ENCODE data around the gene LTBP4. TPM values are rescaled to one million over a fixed set of nuclear protein-coding genes. Genes with fewer than 3 reads are reported as not detected.

LTBP4 gene
- total RNA-seq, 6 experiments from 2014 or later, result 19.3 to 40.8 (median 34.4) TPM

DNA sequence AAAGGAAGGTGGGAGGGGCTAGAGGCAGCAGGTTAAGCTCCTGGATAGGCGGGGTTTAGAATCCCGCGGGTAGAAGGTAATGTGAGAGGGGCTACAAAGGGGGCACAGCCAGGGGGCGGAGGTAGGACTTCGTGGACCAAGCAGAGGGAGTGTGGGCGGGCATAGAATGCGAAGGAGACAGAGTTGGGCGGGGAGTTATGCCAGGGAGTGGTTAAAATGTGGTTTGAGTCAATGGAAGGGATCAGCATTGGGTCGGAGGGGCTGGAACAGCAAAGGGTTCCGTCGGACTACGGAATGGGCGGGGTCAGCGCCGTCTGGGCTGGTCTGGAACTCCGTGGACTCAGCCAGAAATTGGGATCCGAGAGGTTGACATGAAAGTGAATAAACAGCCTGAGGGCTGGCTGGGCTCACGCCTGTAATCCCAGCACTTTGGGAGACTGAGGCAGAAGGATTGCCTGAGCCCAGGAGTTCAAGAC, 3.0 kb downstream of the LTBP4 start:
- Histone ChIP-seq H3K4me3 (peak overlapping the region in 2 of 3 donors; percentile 22 to 40), H3K4me1 (peaks cover 0 to 30% (median 0%) of the 10 kb centered on the region in 4 donors), H3K27ac (peak overlapping the region in 1 of 3 donors; percentile 57), H3K9me3 (no peaks in the 10 kb centered on the region), H3K36me3 (no peaks in the 10 kb centered on the region), H3K27me3 (peaks cover 0 to 10% of the 10 kb centered on the region in 2 donors)
- DNase-seq, result no peak
- 0% methylated on average over 16 of the region's 18 CpGs for WGBS (ENCODE audit: insufficient coverage, low coverage, low lambda C conversion rate, missing lambda C conversion rate)
- no peak for ATAC-seq
- TF ChIP-seq, protein P1, sequence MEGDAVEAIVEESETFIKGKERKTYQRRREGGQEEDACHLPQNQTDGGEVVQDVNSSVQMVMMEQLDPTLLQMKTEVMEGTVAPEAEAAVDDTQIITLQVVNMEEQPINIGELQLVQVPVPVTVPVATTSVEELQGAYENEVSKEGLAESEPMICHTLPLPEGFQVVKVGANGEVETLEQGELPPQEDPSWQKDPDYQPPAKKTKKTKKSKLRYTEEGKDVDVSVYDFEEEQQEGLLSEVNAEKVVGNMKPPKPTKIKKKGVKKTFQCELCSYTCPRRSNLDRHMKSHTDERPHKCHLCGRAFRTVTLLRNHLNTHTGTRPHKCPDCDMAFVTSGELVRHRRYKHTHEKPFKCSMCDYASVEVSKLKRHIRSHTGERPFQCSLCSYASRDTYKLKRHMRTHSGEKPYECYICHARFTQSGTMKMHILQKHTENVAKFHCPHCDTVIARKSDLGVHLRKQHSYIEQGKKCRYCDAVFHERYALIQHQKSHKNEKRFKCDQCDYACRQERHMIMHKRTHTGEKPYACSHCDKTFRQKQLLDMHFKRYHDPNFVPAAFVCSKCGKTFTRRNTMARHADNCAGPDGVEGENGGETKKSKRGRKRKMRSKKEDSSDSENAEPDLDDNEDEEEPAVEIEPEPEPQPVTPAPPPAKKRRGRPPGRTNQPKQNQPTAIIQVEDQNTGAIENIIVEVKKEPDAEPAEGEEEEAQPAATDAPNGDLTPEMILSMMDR (IDR thresholded peaks at IDR 0.05), result no peak
- TF ChIP-seq POLR2A (IDR thresholded peaks at IDR 0.05), result no peak
- intact Hi-C loops (cut with DNase I), result no loop called here

- Histone ChIP-seq H3K27ac (no peak overlapping the region), H3K36me3 (no peaks in the 10 kb centered on the region), H3K4me3 (peak overlapping the region; percentile 38 to 48 (median 41)), H3K9me3 (no peaks in the 10 kb centered on the region), H3K27me3 (peaks cover 0 to 11% of the 10 kb centered on the region in 2 donors), H3K4me1 (peaks cover 0 to 35% (median 0%) of the 10 kb centered on the region in 4 donors)
- TF ChIP-seq, protein P1 (IDR thresholded peaks at IDR 0.05), result no peak
- TF ChIP-seq POLR2A (IDR thresholded peaks at IDR 0.05), result no peak
- WGBS (ENCODE audit: insufficient coverage, low coverage, low lambda C conversion rate, missing lambda C conversion rate), result 14% methylated on average over 2 of the region's 29 CpGs
- DNase-seq (no peak), ATAC-seq (no peak)
- intact Hi-C loops (cut with DNase I), result no loop called here
These were observed 3.6 kb downstream of the LTBP4 start for GRCh38 chr19:40604647-40605215.

DNA sequence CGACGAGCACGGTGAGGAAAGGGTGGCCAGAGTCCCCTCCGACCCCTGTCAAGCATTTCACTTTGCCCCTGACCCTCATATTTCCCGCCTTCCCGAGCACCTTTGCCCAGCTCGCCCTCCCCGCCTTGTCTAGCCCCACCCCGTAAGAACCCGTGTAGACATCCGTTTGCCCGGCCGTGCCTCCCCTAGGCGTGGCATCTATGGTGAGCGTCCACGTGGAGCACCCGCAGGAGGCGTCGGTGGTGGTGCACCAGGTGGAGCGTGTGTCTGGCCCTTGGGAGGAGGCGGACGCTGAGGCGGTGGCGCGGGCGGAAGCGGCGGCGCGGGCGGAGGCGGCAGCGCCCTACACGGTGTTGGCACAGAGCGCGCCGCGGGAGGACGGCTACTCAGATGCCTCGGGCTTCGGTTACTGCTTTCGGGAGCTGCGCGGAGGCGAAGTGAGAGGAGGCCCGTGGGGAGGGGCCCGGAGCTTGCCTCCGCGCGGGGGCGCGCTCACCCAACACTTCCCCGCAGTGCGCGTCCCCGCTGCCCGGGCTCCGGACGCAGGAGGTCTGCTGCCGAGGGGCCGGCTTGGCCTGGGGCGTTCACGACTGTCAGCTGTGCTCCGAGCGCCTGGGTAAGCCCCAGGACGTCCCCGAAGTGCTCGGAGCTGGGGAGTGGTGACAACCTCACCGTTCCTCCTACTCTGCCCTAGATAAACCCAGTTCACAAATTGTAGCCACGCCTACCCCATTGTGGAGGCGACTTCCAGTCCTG, 4.2 kb downstream of the LTBP4 start:
- WGBS (ENCODE audit: insufficient coverage, low coverage, low lambda C conversion rate, missing lambda C conversion rate), result 0% methylated on average over 33 of the region's 71 CpGs
- DNase-seq (peak; percentile 74 to 82 (median 78)), ATAC-seq (peak; percentile 4 to 38 (median 18))
- TF ChIP-seq POLR2A (IDR thresholded peaks at IDR 0.05), result peak; percentile 46
- TF ChIP-seq, protein P1 (IDR thresholded peaks at IDR 0.05), result peak in 2 of 4 donors; percentile 24 to 28
- Histone ChIP-seq H3K27ac (peak overlapping the region in 2 of 3 donors; percentile 12 to 29), H3K27me3 (peaks cover 0 to 4% of the 10 kb centered on the region in 2 donors), H3K9me3 (no peaks in the 10 kb centered on the region), H3K36me3 (no peaks in the 10 kb centered on the region), H3K4me1 (peaks cover 0 to 38% (median 0%) of the 10 kb centered on the region in 4 donors), H3K4me3 (peak overlapping the region; percentile 38 to 48 (median 41))
- intact Hi-C loops (cut with DNase I), result no loop called here

- ATAC-seq (no peak), DNase-seq (no peak)
- intact Hi-C loops (cut with DNase I), result no loop called here
These were observed 6.4 kb downstream of the LTBP4 start for GRCh38 chr19:40607311-40608239.

More at GRCh38 chr19:40607311-40608239, 6.4 kb downstream of the LTBP4 start:
- peaks cover 0 to 3% of the 10 kb centered on the region in 2 donors for H3K27me3 ChIP-seq
- H3K9me3 ChIP-seq, result no peaks in the 10 kb centered on the region
- no peak overlapping the region for H3K27ac ChIP-seq
- peaks cover 0 to 31% (median 0%) of the 10 kb centered on the region in 4 donors for H3K4me1 ChIP-seq
- no peaks in the 10 kb centered on the region for H3K36me3 ChIP-seq
- TF ChIP-seq POLR2A (IDR thresholded peaks at IDR 0.05), result no peak
- TF ChIP-seq, protein P1 (IDR thresholded peaks at IDR 0.05), result no peak
- H3K4me3 ChIP-seq, result no peak overlapping the region
- 73% methylated on average over 7 of the region's 31 CpGs for WGBS (ENCODE audit: insufficient coverage, low coverage, low lambda C conversion rate, missing lambda C conversion rate)
